Stimulated activated CD4-positive, alpha-beta T cell treated with anti-CD3 and anti-CD28 coated beads, Interleukin-4, amount 100 ng/mL, for 48 hours (primary cell): ENCODE data around the gene CARD19.
A peak's percentile ranks its signal among the peaks of the same experiment; 100 is the strongest.

Experiments
- DNase-seq, 2 donors: peaks; one replicate each; pipeline ENCODE4 v3.0.0-alpha.2; 2020; ENCODE audit warnings: low read depth in 2 of 2

The CARD19 gene

GRCh38 chr9:93120846-93121315, 24.9 kb downstream of the CARD19 start:
- DNase-seq, result no peak

GRCh38 chr9:93121316-93122241, 25.6 kb downstream of the CARD19 start:
- no peak for DNase-seq

- no peak for DNase-seq
These were observed 26.8 kb downstream of the CARD19 start for GRCh38 chr9:93122721-93123221.

GRCh38 chr9:93123561-93124283, 27.7 kb downstream of the CARD19 start:
- no peak for DNase-seq

GRCh38 chr9:93124793-93125192, 28.8 kb downstream of the CARD19 start:
- no peak for DNase-seq

DNA sequence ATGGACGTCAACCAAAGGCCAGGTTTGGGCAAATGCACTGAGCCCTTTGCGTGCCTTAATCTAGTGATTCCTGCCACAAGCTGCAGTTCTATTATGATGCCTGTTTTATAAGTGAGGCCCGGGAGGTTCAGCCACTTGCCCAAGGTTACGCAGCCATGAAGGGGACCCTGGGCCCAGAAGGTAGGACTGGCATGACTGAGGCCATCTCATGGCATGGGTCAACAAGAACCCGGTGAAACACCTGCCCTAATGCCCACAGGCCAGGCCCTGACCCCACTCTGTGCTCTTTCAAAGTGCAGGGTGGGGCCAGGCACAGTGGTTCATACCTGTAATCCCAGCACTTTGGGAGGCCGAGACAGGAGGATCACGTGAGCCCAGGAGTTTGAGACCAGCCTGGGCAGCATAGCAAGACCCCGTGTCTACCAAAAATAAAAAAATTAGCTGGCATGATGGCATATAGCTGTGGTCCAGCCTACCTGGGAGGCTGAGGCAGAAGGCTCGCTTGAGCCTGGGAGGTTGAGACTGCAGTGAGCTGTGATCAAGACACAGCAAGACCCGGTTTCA, 29.4 kb downstream of the CARD19 start:
- no peak for DNase-seq

DNA sequence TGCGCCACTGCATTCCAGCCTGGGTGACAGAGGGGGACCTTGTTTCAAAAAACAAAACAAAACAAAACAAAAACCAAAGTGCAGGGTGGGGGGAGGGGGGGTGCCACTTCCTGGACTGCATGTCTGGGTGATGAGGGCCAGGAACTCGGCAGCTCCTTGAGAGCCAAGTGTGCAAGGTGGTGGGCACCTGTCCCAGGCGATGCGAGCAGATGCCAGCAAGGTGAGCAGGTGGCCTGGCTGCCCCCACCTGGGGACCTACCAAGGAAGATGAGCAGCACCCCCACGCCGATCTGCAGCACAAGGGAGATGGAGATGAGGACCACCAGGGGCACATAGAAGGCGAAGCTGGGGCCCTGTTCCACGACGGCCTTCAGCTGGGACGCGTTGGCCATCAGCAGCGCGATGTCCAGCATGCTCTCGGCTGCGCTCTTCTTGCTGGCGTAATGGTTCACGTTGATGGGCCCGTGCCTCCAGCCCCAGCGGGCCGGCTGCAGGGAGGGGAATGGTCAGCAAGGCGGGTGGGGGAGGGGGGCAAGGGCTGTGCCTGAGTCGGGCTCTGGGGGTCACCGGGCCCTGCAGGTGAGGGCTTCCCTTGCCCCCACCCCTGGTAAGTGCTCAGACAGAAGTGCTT, 30.2 kb downstream of the CARD19 start:
- DNase-seq, result no peak

GRCh38 chr9:93126825-93127368, 30.9 kb downstream of the CARD19 start:
- no peak for DNase-seq

DNA sequence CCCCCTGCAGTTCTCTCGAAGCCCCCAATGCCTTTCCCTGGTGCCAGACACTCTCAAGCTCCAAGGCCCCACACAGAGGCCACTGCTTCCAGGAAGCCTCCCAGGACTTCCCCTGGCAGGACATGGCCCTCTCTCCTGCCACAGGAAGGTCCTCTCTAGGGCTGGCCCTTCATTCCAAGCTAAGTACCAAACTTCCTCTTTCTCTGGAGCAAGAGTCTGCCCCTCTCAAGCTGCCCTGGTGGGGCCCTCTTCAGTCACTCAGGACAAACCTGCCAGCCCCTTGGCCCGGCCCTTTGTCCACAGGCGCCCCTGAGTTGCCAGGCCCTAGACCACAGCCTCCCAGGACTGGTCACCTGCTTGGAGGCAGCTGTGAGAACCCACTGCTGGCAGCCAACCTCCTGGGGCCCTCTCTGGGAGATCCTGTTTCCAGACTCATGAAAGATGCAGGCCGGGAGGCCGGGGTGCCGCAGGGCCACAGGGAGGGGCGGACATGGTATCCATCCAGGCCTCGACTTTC, 31.4 kb downstream of the CARD19 start:
- no peak for DNase-seq

DNA sequence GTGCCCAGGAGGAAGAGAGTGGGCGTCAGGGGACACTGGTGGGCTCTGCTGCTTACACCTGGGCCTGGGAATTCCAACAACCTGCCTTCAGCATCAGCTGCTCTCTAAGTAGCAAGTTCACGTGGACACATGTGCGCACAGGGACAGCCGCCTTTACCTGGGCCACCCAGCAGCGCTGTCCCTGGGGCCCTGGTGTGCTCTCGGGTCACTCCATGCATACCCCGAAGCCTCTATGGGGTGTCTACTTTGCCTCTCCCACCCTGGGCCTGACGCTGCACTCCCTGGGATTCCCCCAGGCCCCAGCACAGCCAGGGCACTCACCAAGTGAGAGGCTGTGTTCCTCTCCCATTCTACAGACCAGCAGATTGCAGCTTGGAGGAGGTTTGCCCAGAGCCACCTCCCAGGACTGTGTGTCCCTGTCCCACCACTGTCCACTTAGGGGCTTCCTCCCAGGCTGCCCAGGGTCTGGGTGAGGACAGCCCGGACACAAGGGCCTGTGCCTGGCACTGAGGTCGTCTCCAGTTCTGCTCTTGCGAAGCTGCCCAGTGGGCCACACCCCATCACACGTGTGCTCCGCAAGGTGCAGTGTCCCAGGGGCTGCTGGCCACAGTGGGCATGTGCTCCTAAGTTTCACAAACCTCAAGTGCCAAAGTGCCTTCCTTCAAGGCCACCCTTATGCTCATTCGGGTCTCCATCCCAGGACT, 32.1 kb downstream of the CARD19 start:
- no peak for DNase-seq

DNA sequence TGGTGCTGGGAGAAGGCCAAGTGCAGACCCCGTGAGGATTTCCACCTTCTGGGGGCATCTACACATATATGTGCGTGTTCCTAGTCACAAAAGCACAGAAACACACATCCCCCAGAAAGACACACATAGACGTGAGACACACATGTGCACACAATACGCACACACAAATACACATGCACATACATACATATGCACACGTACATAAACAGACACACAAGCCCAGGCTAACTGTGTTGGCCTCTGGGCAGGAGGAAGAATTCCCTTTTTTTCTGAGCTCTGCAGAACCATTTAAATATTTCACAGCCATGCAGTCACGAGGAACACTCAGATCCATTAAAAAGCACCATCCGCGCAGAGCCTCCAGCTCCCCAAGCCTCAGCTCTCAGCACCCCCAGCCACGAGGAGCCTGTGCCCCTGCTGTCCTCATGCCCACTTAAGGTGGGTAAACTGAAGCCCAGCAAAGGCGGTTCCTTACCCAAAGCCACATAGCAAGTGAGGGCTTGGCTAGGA, 32.8 kb downstream of the CARD19 start:
- no peak for DNase-seq

GRCh38 chr9:93129286-93129685, 33.3 kb downstream of the CARD19 start:
- no peak for DNase-seq

GRCh38 chr9:93129691-93130500, 33.9 kb downstream of the CARD19 start:
- DNase-seq, result no peak

- DNase-seq, result no peak
These were observed 35.0 kb downstream of the CARD19 start for GRCh38 chr9:93130861-93131481.

GRCh38 chr9:93131599-93132286, 35.7 kb downstream of the CARD19 start:
- DNase-seq, result no peak

- no peak for DNase-seq
These were observed 36.4 kb downstream of the CARD19 start for GRCh38 chr9:93132287-93132927.

DNA sequence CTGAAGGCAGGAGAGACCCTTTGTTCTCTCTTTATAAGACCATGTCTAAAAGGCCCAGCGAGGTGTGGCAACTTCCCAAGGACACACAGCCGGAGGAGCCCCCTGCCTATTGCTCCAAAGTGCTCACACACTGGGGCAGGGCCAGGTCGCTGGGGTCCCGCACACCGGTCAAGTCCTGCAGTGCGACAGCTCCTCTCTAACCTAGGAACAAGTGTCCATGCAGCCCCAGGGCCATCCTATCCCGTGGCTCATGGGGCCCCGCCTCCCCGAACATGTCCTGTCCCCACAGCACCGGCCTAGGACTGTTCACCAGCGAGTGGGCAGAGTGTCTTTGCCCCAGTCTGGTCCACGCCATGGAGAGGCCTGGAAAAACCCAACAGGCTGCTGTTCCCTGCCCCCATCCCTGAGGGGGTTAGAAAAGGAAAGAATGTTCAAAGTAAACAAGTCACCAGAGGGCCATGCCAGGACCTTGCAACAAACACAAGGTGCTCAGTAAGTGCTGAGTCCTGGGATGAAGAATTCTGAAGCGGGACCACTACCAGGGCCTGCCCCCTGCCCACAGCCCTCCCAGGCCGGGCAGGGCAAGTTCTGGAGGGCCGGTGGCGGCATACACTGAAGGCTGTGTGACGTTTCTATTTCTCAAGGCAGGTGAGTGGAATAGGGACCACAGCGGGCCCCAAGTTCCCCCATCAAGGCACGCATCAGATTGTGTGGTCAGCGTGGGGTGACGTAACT, 37.1 kb downstream of the CARD19 start:
- DNase-seq, result peak in 1 of 2 donors; percentile 47
